ENCODE results near the gene ZNF160. TPM values are rescaled to one million over a fixed set of nuclear protein-coding genes. Genes with fewer than 3 reads are reported as not detected.
"Not testable (repeated sequence)": the region's sequence is repeated elsewhere in the genome, so short reads cannot be mapped to it uniquely, and the experiment has no call there.

Gene ZNF160
- total RNA-seq, 2 experiments from 2014 or later, result 37.5 to 38.1 TPM

DNA sequence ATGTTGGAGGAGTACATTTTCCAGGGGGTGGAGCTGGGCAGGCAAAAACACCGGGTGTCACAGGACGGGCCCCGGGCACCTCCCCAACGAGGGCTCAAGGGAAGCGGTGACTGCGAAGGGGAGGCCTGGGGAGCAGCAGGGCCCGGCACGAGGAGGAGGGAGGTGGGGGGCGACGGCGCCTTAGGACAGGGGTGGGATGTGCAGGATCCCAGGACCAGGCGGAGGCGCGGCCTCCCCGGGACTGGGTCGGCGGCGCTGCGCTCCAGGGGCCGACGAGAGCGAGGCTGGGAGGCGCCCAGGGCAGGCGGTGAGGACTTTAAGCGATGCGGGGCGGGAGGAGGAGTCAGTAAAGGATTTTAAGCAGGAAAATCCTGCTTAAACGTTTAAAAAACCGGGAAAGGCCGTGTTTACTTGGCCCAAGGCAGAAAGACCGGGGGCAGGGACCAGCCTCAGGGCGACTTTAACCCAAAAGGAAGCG, 427 bp downstream of the ZNF160 start:
- H3K36me3 Mint-ChIP-seq (ENCODE audit: low read depth), result peaks cover 44% of the 10 kb centered on the region
- CTCF ChIA-PET, result no interaction called here
- POLR2A ChIA-PET, result interaction anchor here (1.0 to 1.6 kb wide), 2 partner anchors 93 to 140 kb away, joined by 4 to 7 read pairs; partner anchors contain the start of gene ZNF816

DNA sequence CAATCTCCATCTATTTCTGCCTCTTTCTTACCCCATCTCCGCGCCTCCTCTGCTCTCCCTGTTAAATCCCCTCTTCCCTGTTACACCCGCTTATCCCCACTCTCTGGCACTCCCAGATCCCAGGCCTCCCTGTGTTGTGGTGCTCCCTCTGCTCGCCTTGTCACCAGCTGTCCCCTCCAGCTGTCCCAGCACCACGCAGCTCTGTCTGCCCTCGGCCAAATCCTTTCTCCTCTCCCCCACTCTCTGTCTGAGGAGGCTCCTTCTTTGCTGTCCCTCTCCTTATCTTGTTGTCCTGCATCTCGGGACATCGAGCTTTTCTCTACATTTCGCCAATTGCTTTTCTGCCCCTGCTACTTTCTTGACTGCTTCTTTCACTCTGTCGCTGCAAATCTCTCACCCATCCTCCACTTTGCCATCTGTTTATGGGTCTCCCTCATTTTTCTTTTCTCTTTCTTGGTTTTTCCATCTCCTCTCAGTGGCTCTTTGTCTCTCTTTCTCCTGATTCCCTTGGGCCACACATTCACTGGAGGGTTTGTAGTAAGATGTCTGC, 941 bp downstream of the ZNF160 start:
- ChIA-PET POLR2A (interaction anchor here (1.0 to 1.6 kb wide), 3 partner anchors 28 to 139 kb away, joined by 3 to 7 read pairs (median 4); partner anchors contain the start of gene ZNF816), CTCF (no interaction called here)
- no peak for DNase-seq

More for the DNA sequence above, 427 bp downstream of the ZNF160 start:
- H3K4me1 Mint-ChIP-seq, result peaks cover 27% of the 10 kb centered on the region
- H3K9me3 Mint-ChIP-seq, result peaks cover 37% of the 10 kb centered on the region
- H3K27ac Mint-ChIP-seq, result peak overlapping the region; percentile 87
- H3K27me3 Mint-ChIP-seq, result no peaks in the 10 kb centered on the region
- peak; percentile 61 for DNase-seq
- H3K4me3 Mint-ChIP-seq, result peak overlapping the region; percentile 89

DNA sequence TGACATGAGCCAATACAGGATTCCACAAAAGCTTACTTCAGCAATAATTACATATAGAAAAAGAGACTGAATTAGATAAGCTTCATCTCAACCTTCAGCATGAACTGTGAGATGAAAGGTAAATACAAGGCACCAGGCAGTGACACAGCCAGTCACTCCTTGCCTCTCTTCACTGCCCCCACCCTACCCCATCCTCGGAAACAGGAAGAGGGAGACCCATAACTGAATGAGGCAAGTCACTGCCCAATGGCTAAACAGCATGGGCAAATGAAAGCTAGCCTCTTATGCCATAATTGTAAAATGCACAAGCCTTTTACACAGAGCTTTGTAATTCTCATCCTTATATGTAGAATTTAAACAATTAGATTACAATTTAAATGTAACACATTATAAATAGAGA, 1.7 kb downstream of the ZNF160 start:
- Mint-ChIP-seq H3K4me3 (peak overlapping the region; percentile 89), H3K4me1 (peaks cover 27% of the 10 kb centered on the region), H3K27me3 (no peaks in the 10 kb centered on the region), H3K36me3 (ENCODE audit: low read depth) (peaks cover 52% of the 10 kb centered on the region), H3K27ac (peak overlapping the region; percentile 87), H3K9me3 (peaks cover 34% of the 10 kb centered on the region)
- peak; percentile 25 for DNase-seq
- POLR2A ChIA-PET, result interaction anchor here (0.5 to 1.6 kb wide), 4 partner anchors 23 to 138 kb away, joined by 3 to 7 read pairs (median 4); partner anchors contain the start of gene ZNF816
- CTCF ChIA-PET, result no interaction called here

More for the DNA sequence above, 941 bp downstream of the ZNF160 start:
- Mint-ChIP-seq H3K9me3 (peaks cover 38% of the 10 kb centered on the region), H3K27ac (peak overlapping the region; percentile 87), H3K27me3 (no peaks in the 10 kb centered on the region), H3K4me3 (peak overlapping the region; percentile 89), H3K4me1 (peaks cover 27% of the 10 kb centered on the region), H3K36me3 (ENCODE audit: low read depth) (peaks cover 50% of the 10 kb centered on the region)

GRCh38 chr19:53098570-53098969, 4.7 kb downstream of the ZNF160 start:
- POLR2A ChIA-PET, H3K27ac Mint-ChIP-seq, CTCF ChIA-PET, DNase-seq, H3K4me3 Mint-ChIP-seq, H3K27me3 Mint-ChIP-seq: not testable (repeated sequence)
- Mint-ChIP-seq H3K36me3 (ENCODE audit: low read depth) (peaks cover 77% of the 10 kb centered on the region), H3K9me3 (peaks cover 42% of the 10 kb centered on the region), H3K4me1 (peaks cover 25% of the 10 kb centered on the region)

DNA sequence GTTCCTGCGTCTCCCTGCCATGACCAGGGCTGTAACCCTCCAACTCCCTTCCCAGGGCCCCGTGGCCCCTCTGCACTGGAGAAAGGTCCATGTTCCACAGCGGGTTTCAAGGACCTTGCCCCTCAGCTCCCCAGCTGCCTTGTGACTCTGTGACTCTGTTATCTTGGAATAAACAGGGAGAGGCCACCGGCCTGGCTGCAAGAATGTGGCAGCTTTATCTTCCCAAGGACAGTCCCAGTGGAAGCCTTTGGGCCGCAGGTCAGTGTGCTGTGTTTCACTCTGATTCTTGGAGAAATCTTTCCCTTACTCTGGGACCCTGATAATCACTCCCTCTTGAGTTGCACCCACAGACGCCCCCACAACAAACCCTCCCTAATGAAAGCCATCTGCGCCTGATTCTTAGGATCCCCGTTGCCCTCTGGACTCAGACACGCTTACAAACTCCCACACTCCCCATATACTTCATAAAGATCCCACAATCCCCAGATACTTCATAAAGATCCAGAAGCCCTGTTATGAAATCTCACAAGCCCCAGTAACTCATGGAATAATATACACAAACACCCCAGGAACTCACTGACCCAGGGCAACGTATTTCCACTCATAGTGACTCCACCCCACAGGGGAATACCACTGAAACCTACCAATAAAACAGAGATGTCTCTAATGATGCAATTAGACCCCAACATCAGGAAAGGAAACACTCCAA, 6.1 kb downstream of the ZNF160 start:
- Mint-ChIP-seq H3K36me3 (ENCODE audit: low read depth) (peaks cover 82% of the 10 kb centered on the region), H3K9me3 (peaks cover 43% of the 10 kb centered on the region), H3K4me1 (peaks cover 14% of the 10 kb centered on the region)
- CTCF ChIA-PET, H3K27me3 Mint-ChIP-seq, H3K4me3 Mint-ChIP-seq, POLR2A ChIA-PET, DNase-seq, H3K27ac Mint-ChIP-seq: not testable (repeated sequence)

DNA sequence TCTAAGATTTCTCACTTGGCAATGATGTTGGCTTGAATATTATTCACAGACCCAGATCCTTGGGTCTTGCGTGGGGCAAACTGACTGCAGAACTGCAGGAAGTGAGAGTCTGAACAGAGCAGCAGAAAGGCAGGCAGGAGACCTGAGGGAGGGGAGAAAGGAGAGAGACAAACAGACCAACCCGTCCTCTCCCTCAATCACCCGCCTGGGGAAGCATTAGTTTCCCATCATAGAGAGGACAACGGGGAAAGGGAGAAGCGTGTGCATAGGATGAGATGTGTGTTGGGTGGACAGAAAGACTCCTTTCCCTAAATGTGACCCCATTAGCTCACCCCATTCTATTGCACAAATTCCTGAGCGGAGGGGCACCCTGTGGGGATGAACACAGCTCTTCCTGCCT, 6.6 kb downstream of the ZNF160 start:
- Mint-ChIP-seq H3K9me3 (peaks cover 40% of the 10 kb centered on the region), H3K36me3 (ENCODE audit: low read depth) (peaks cover 81% of the 10 kb centered on the region)
- POLR2A ChIA-PET, H3K27ac Mint-ChIP-seq, DNase-seq, H3K27me3 Mint-ChIP-seq, CTCF ChIA-PET, H3K4me3 Mint-ChIP-seq, H3K4me1 Mint-ChIP-seq: not testable (repeated sequence)

GRCh38 chr19:53094754-53095575, 8.3 kb downstream of the ZNF160 start:
- no peak overlapping the region for H3K4me3 Mint-ChIP-seq
- POLR2A ChIA-PET, result no interaction called here
- peaks cover 5% of the 10 kb centered on the region for H3K4me1 Mint-ChIP-seq
- peaks cover 37% of the 10 kb centered on the region for H3K9me3 Mint-ChIP-seq
- H3K36me3 Mint-ChIP-seq (ENCODE audit: low read depth), result peaks cover 87% of the 10 kb centered on the region
- no peak overlapping the region for H3K27ac Mint-ChIP-seq
- CTCF ChIA-PET, result no interaction called here
- H3K27me3 Mint-ChIP-seq, result no peaks in the 10 kb centered on the region
- DNase-seq, result no peak

- ChIA-PET POLR2A (no interaction called here), CTCF (no interaction called here)
- H3K9me3 Mint-ChIP-seq, result peaks cover 30% of the 10 kb centered on the region
- no peak overlapping the region for H3K4me3 Mint-ChIP-seq
- peaks cover 85% of the 10 kb centered on the region for H3K36me3 Mint-ChIP-seq (ENCODE audit: low read depth)
- H3K27me3 Mint-ChIP-seq, result no peaks in the 10 kb centered on the region
- no peaks in the 10 kb centered on the region for H3K4me1 Mint-ChIP-seq
- H3K27ac Mint-ChIP-seq, result no peak overlapping the region
- DNase-seq, result no peak
Measured at GRCh38 chr19:53092723-53093122, 10.5 kb downstream of the ZNF160 start.

DNA sequence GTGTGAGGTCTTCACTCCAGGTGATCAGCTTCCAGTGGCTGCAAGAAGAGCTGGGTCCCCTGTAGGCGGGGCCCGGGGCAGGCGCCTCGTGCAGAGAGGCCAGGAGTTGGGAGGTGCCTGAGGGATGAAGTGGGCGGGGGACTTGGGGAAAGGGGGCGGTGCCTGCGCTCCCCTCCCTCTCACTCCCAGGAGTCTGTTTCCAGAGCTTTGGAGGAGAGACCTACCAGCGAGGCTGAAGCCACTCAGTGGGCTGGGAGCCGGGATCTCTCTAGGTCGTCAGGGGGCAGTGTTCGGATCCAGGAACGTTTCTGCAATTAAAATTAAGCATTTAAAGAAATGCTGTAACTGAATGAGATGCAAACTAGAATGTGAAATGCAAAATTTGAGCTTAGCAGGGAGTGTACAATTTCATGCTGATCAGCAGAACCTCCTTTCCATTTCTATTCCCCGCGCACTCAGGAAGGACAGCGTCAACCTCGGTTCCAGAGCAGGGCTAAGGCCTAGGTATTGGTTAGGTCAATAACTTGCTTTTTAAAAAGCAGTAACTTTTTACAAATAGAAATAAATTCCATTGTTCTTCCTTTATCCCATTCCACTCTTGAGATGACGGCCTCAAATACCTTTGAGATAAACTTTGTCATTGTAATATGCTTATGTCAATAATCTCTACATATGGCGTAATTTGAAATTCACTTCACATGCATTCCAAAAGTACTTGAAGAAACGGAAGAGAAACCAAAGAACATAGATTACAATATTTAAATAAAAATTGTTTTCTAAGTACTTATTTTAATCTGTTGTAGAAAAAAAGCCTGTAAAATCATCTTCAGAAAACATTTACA, 11.6 kb downstream of the ZNF160 start:
- POLR2A ChIA-PET, result no interaction called here

DNA sequence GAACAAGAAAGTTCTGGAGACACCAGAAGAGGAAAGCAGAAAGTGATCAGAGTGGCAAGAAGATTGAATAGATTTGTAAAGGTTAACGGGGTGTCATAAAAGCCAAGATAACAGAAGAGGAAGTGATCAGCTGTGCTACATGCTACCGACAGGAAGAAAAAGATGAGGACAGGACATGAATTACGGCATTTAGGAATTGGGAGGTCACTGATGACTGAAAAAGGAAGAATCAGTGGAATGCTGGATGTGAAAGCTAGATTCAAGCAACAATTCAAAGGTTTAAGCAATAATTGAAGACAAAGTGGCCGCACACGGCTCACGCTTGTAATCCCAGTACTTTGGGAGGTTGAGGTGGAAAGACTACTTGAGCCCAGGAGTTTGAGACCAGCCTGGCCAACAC, 15.1 kb downstream of the ZNF160 start:
- Mint-ChIP-seq H3K4me3 (no peak overlapping the region), H3K36me3 (ENCODE audit: low read depth) (peaks cover 91% of the 10 kb centered on the region), H3K4me1 (no peaks in the 10 kb centered on the region), H3K27me3 (no peaks in the 10 kb centered on the region), H3K27ac (no peak overlapping the region), H3K9me3 (peaks cover 44% of the 10 kb centered on the region)
- DNase-seq, result no peak
- ChIA-PET CTCF (interaction anchor here (0.5 kb wide), 1 partner anchor 17 kb away, joined by 3 read pairs; no protein-coding TSS in a partner anchor), POLR2A (no interaction called here)

More for the DNA sequence above, 11.6 kb downstream of the ZNF160 start:
- Mint-ChIP-seq H3K4me3 (no peak overlapping the region), H3K27ac (no peak overlapping the region), H3K36me3 (ENCODE audit: low read depth) (peaks cover 86% of the 10 kb centered on the region), H3K9me3 (peaks cover 30% of the 10 kb centered on the region), H3K27me3 (no peaks in the 10 kb centered on the region), H3K4me1 (no peaks in the 10 kb centered on the region)
- CTCF ChIA-PET, result no interaction called here
- DNase-seq, result no peak

- no peaks in the 10 kb centered on the region for H3K4me1 Mint-ChIP-seq
- H3K9me3 Mint-ChIP-seq, result peaks cover 45% of the 10 kb centered on the region
- no peaks in the 10 kb centered on the region for H3K27me3 Mint-ChIP-seq
- no peak overlapping the region for H3K27ac Mint-ChIP-seq
- DNase-seq, result no peak
- POLR2A ChIA-PET, result no interaction called here
- H3K36me3 Mint-ChIP-seq (ENCODE audit: low read depth), result peaks cover 94% of the 10 kb centered on the region
- CTCF ChIA-PET, result interaction anchor here (1.1 kb wide), 1 partner anchor 93 kb away, joined by 3 read pairs; no protein-coding TSS in a partner anchor
- no peak overlapping the region for H3K4me3 Mint-ChIP-seq
Measured at GRCh38 chr19:53086949-53087348, 16.3 kb downstream of the ZNF160 start.

GRCh38 chr19:53085496-53085895, 17.7 kb downstream of the ZNF160 start:
- Mint-ChIP-seq H3K9me3 (peaks cover 60% of the 10 kb centered on the region), H3K4me1 (no peaks in the 10 kb centered on the region), H3K27me3 (no peaks in the 10 kb centered on the region), H3K36me3 (ENCODE audit: low read depth) (peaks cover 95% of the 10 kb centered on the region), H3K4me3 (no peak overlapping the region), H3K27ac (no peak overlapping the region)
- POLR2A ChIA-PET, result no interaction called here
- CTCF ChIA-PET, result no interaction called here
- no peak for DNase-seq
